ENCODE data around the gene EIF2B5. TPM values are rescaled to one million over a fixed set of nuclear protein-coding genes. Genes with fewer than 3 reads are reported as not detected.

EIF2B5 gene
- total and polyA plus RNA-seq, 2 of the 13 experiments (the other 11 are each of a cell fraction or from before 2014, with no cell fraction given) = 38.4 to 60.2 TPM

- TF ChIP-seq KIAA2018 (CRISPR knock-in tag; IDR thresholded peaks at IDR 0.05; ENCODE audit: borderline replicate concordance) = no peak
- TF ChIP-seq ZNF253 (CRISPR knock-in tag; IDR thresholded peaks at IDR 0.05; ENCODE audit: borderline replicate concordance) = no peak
- TF ChIP-seq PRDM4 (CRISPR knock-in tag; IDR thresholded peaks at IDR 0.05; ENCODE audit: borderline replicate concordance) = no peak
- peak; percentile 43 for TF ChIP-seq FOXA3 (CRISPR knock-in tag; IDR thresholded peaks at IDR 0.05)
- peak; percentile 8; the same call in 1 of the 2 replicates for TF ChIP-seq CEBPG (CRISPR knock-in tag; IDR thresholded peaks at IDR 0.05)
- TF ChIP-seq SKI (IDR thresholded peaks at IDR 0.05; ENCODE audit: partially characterized antibody) = no peak
- TF ChIP-seq MAFF (IDR thresholded peaks at IDR 0.05; ENCODE audit: low read depth, low read length) = no peak
- TF ChIP-seq CTCF (CRISPR knock-in tag; IDR thresholded peaks at IDR 0.05) = peak; percentile 67
- no peak for TF ChIP-seq PPARG (CRISPR knock-in tag; conservative IDR thresholded peaks at IDR 0.05)
- no peak for TF ChIP-seq E2F2 (CRISPR knock-in tag; IDR thresholded peaks at IDR 0.05; ENCODE audit: borderline replicate concordance)
- TF ChIP-seq NRL (CRISPR knock-in tag; IDR thresholded peaks at IDR 0.05; ENCODE audit: borderline replicate concordance) = no peak
- no peak for TF ChIP-seq ZFP1 (CRISPR knock-in tag; IDR thresholded peaks at IDR 0.05)
- no peak for TF ChIP-seq KMT2B (CRISPR knock-in tag; IDR thresholded peaks at IDR 0.05)
- TF ChIP-seq MIXL1 (CRISPR knock-in tag; IDR thresholded peaks at IDR 0.05) = 0 out of 2 replicates have a peak, but pooled peaks have one; percentile 36
- TF ChIP-seq HNF4A (CRISPR knock-in tag; IDR thresholded peaks at IDR 0.05) = no peak
- 0 out of 2 replicates have a peak, but pooled peaks have one; percentile 10 for TF ChIP-seq SMC3 (IDR thresholded peaks at IDR 0.05; ENCODE audit: low read length)
- no peak for TF ChIP-seq RBM22 (optimal IDR thresholded peaks at IDR 0.05; ENCODE audit: low read length)
Observed at GRCh38 chr3:184129012-184129411, 6.1 kb upstream of the EIF2B5 start (continued).
